A673 (cell line): ENCODE data around the gene CROCC2. TPM values are rescaled to one million over a fixed set of nuclear protein-coding genes. Genes with fewer than 3 reads are reported as not detected.

Experiments
- BruUV-seq: library from RNA; stranded (reverse); fragments of 400-500 nt; replicated peaks from 2 replicates; lab custom pipeline; 2021; lab: Mats Ljungman, UMichigan
- CTCF ChIA-PET: fragments of 300-600 bp; sonication (Branson Sonifier 250); formaldehyde crosslinking; loops from one replicate; lab custom pipeline; 2022; ENCODE audit warnings: antibody characterized with exemption; lab: Charles Lee
- POLR2A ChIA-PET: fragments of 300-600 bp; sonication (Branson Sonifier 250); formaldehyde crosslinking; loops from one replicate; lab custom pipeline; 2022; ENCODE audit warnings: antibody characterized with exemption; ENCODE audit not compliant: low non-redundant PET; lab: Charles Lee
- DNase-seq: peaks from one replicate; pipeline ENCODE4 v3.0.0-alpha.2; 2015; ENCODE audit warnings: low spot score
- H3K27ac ChIP-seq: fragments of 200-600 bp; sonication (generic); 2 replicates; pipeline ENCODE4 v1.5.1; 2016; ENCODE audit warnings: mixed run types, low read depth, mild to moderate bottlenecking, mixed read lengths, antibody characterized with exemption, low read length; ENCODE audit not compliant: poor library complexity, severe bottlenecking
- H3K27me3 ChIP-seq: fragments of 200-600 bp; sonication (generic); replicated peaks from 2 replicates; pipeline ENCODE4 v1.6.1; 2017; ENCODE audit warnings: mixed run types, low read depth, mild to moderate bottlenecking, mixed read lengths, antibody characterized with exemption, low read length; ENCODE audit not compliant: insufficient read depth, poor library complexity
- H3K36me3 ChIP-seq: fragments of 200-600 bp; sonication (generic); 2 replicates; pipeline ENCODE4 v1.6.1; 2016; ENCODE audit warnings: mixed run types, mild to moderate bottlenecking, mixed read lengths, antibody characterized with exemption, low read length; ENCODE audit not compliant: insufficient read depth, poor library complexity, severe bottlenecking
- H3K4me1 ChIP-seq: fragments of 200-600 bp; sonication (generic); 2 replicates; pipeline ENCODE4 v1.6.1; 2017; ENCODE audit warnings: mixed run types, mild to moderate bottlenecking, mixed read lengths, antibody characterized with exemption, low read length; ENCODE audit not compliant: insufficient read depth, poor library complexity, severe bottlenecking
- H3K4me3 ChIP-seq: fragments of 200-600 bp; sonication (generic); 2 replicates; pipeline ENCODE4 v1.5.1; 2016; ENCODE audit warnings: low read depth, mixed run types, mild to moderate bottlenecking, mixed read lengths, low read length; ENCODE audit not compliant: poor library complexity, severe bottlenecking
- H3K9me3 ChIP-seq: fragments of 200-600 bp; sonication (generic); 2 replicates; pipeline ENCODE4 v1.6.1; 2016; ENCODE audit warnings: mixed run types, low read depth, mild to moderate bottlenecking, mixed read lengths, antibody characterized with exemption, low read length; ENCODE audit not compliant: poor library complexity, severe bottlenecking
- CTCF ChIP-seq: fragments of 300-800, 200-600 bp; sonication (generic); conservative IDR thresholded peaks from 2 replicates; pipeline ENCODE4 v1.5.1; 2017; ENCODE audit warnings: low read depth, mild to moderate bottlenecking, antibody characterized with exemption, low read length, moderate library complexity, mixed read lengths
- EZH2 ChIP-seq: fragments of 200-600 bp; sonication (generic); IDR thresholded peaks from 2 replicates; pipeline ENCODE4 v1.6.1; 2017; ENCODE audit warnings: borderline replicate concordance, low read depth, mild to moderate bottlenecking, mixed read lengths, antibody characterized with exemption, low read length; ENCODE audit not compliant: poor library complexity, severe bottlenecking
- intact Hi-C: fragments of 100-400 bp; cut with micrococcal nuclease; formaldehyde crosslinking; loops from one replicate; pipeline ENCODE4 v1.10.0; 2022; ENCODE audit not compliant: unreplicated experiment
- total RNA-seq: library from RNA; stranded (reverse); gene quantifications from 2 replicates; pipeline ENCODE4 v1.2.3, GENCODE V29; 2021

The CROCC2 gene
- total RNA-seq, 1 experiment from 2014 or later = not detected

- no peak for DNase-seq
- Histone ChIP-seq H3K27ac (no peak overlapping the region), H3K4me1 (no peaks in the 10 kb centered on the region), H3K9me3 (no peaks in the 10 kb centered on the region), H3K36me3 (no peaks in the 10 kb centered on the region), H3K4me3 (no peak overlapping the region), H3K27me3 (no peaks in the 10 kb centered on the region)
- POLR2A ChIA-PET = no interaction called here
- TF ChIP-seq CTCF (no peak), EZH2 (no peak)
- BruUV-seq = no TSS peak
- intact Hi-C loops = no loop called here
- CTCF ChIA-PET = no interaction called here
Observed at GRCh38 chr2:240869956-240870875, 35.9 kb upstream of the CROCC2 start.

- Histone ChIP-seq H3K36me3 (no peaks in the 10 kb centered on the region), H3K9me3 (no peaks in the 10 kb centered on the region), H3K27me3 (no peaks in the 10 kb centered on the region), H3K27ac (no peak overlapping the region), H3K4me1 (no peaks in the 10 kb centered on the region), H3K4me3 (no peak overlapping the region)
- BruUV-seq = no TSS peak
- no peak for DNase-seq
- CTCF ChIA-PET = no interaction called here
- POLR2A ChIA-PET = no interaction called here
- intact Hi-C loops = no loop called here
- TF ChIP-seq CTCF = no peak
- TF ChIP-seq EZH2 = no peak
Observed at GRCh38 chr2:240871071-240871958, 34.8 kb upstream of the CROCC2 start.

GRCh38 chr2:240872317-240873097, 33.6 kb upstream of the CROCC2 start:
- no peak for DNase-seq
- intact Hi-C loops = no loop called here
- no TSS peak for BruUV-seq
- TF ChIP-seq CTCF (no peak), EZH2 (no peak)
- Histone ChIP-seq H3K36me3 (no peaks in the 10 kb centered on the region), H3K27me3 (no peaks in the 10 kb centered on the region), H3K4me3 (no peak overlapping the region), H3K9me3 (no peaks in the 10 kb centered on the region), H3K27ac (no peak overlapping the region), H3K4me1 (no peaks in the 10 kb centered on the region)
- POLR2A ChIA-PET = no interaction called here
- CTCF ChIA-PET = no interaction called here
